Thyroid gland (tissue), 4 donors: ENCODE data around the gene GLIS2. TPM values are rescaled to one million over a fixed set of nuclear protein-coding genes. Genes with fewer than 3 reads are reported as not detected.

Experiments used
- DNase-seq, 2 donors: peaks; one replicate each; pipeline ENCODE4 v3.0.0-alpha.2; 2019
- H3K27ac ChIP-seq, 3 donors: fragments of 200-600 bp; sonication (generic); 1 replicate in 2 of 3; 2 replicates in 1 of 3; pipeline ENCODE4 v1.5.1; 2016 to 2019; ENCODE audit warnings: mild to moderate bottlenecking in 1 of 3, moderate library complexity in 1 of 3
- H3K27me3 ChIP-seq: fragments of 200-600 bp; sonication (generic); one replicate; pipeline ENCODE4 v1.5.1; 2019
- H3K36me3 ChIP-seq, 2 donors: fragments of 200-600 bp; sonication (generic); one replicate each; pipeline ENCODE4 v1.5.1; 2016 to 2019
- H3K4me1 ChIP-seq, 2 donors: fragments of 200-600 bp; sonication (generic); one replicate each; pipeline ENCODE4 v1.5.1; 2017 to 2019
- H3K4me3 ChIP-seq, 3 donors: fragments of 200-600 bp; sonication (generic); replicated peaks in 1 of 3; 1 replicate in 2 of 3; 2 replicates in 1 of 3; pipeline ENCODE4 v1.5.1; 2016; ENCODE audit warnings: mild to moderate bottlenecking in 1 of 3
- H3K9me3 ChIP-seq: fragments of 200-600 bp; sonication (generic); one replicate; pipeline ENCODE4 v1.5.1; 2017
- POLR2A ChIP-seq, 2 donors: fragments of 450-650 bp; IDR thresholded peaks; one replicate each; pipeline ENCODE4 v1.6.1; 2017; ENCODE audit warnings: antibody characterized with exemption in 2 of 2, mild to moderate bottlenecking in 2 of 2, moderate library complexity in 1 of 2
- WGBS, 2 donors: methylation state at CpG; one replicate each; pipeline ENCODE4 v1.1.5; 2017; 5-methylcytosine and 5-hydroxymethylcytosine counted together
- intact Hi-C: fragments of 100-400 bp; cut with DNase I; formaldehyde crosslinking; loops from one replicate; pipeline ENCODE4 v1.15.1; 2023
- total RNA-seq, 4 donors: library from RNA; depleted of rRNA; stranded (reverse); fragments of >200 nt; gene quantifications; one replicate each; pipeline ENCODE4 v1.2.3, GENCODE V29; 2016
- TF ChIP-seq, protein P1 (sequence below), 6 experiments: fragments of 200-600 bp in 3 of 6; fragments of 450-650 bp in 3 of 6; sonication (generic) in 3 of 6; IDR thresholded peaks; one replicate each; pipeline ENCODE4 v1.5.1; 2016 to 2019; ENCODE audit warnings: antibody characterized with exemption in 6 of 6, mild to moderate bottlenecking in 2 of 6, inconsistent platforms in 1 of 6, moderate library complexity in 1 of 6

Gene GLIS2
- total RNA-seq, 4 donors from 2014 or later: 5.5 to 7.6 (median 6.7) TPM

DNA sequence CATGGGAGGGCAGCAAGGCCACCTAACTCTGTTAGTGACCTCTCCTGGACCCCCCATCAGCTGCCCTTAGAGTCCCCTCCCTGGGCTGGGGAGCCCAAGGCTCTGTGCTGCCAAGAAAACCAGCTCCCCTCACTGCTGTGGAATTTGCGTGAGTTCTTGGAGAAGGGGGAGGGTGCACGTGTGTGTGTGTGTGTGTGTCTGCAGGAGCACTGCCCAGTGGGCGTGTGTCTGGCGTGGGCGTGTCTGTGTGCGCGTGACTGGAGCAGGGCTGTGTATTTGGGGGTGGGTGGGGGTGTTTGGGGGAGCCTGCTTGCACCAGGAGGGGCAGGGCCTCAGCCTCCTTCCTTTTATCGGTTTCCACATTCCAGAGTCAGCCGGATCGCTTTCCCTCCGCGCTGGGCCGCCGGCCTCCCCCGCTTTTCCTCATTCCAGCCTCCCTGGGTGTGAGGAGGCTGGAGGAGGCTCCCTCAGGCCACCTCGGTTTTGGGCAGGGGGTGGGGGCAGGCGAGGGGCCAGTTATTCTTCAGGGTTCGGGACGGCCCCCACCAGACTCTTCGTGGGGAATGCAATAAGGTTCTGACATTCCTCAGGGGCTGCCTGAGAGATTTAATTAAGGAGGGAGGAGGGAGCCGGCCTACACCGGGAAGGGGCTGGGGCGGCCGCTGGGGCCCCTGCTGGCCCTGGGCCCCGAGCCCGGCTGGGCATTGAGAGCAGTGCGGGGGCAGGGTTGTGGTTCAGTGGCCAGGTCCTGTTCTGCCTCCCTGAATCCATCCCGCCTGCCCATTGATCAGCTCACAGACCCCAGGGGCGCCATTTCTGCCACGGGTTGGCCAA, 58.3 kb downstream of the GLIS2 start:
- peak; percentile 91 for DNase-seq
- H3K27ac ChIP-seq: peak overlapping the region; percentile 93 to 99 (median 98)
- TF ChIP-seq POLR2A (IDR thresholded peaks at IDR 0.05): no peak
- TF ChIP-seq, protein P1, sequence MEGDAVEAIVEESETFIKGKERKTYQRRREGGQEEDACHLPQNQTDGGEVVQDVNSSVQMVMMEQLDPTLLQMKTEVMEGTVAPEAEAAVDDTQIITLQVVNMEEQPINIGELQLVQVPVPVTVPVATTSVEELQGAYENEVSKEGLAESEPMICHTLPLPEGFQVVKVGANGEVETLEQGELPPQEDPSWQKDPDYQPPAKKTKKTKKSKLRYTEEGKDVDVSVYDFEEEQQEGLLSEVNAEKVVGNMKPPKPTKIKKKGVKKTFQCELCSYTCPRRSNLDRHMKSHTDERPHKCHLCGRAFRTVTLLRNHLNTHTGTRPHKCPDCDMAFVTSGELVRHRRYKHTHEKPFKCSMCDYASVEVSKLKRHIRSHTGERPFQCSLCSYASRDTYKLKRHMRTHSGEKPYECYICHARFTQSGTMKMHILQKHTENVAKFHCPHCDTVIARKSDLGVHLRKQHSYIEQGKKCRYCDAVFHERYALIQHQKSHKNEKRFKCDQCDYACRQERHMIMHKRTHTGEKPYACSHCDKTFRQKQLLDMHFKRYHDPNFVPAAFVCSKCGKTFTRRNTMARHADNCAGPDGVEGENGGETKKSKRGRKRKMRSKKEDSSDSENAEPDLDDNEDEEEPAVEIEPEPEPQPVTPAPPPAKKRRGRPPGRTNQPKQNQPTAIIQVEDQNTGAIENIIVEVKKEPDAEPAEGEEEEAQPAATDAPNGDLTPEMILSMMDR (IDR thresholded peaks at IDR 0.05): no peak
- peaks cover 83 to 96% of the 10 kb centered on the region in 2 donors for H3K4me1 ChIP-seq
- no peaks in the 10 kb centered on the region for H3K36me3 ChIP-seq
- 23 to 50% methylated on average over 16 to 26 of the region's 30 CpGs for WGBS, 2 donors
- H3K9me3 ChIP-seq: no peaks in the 10 kb centered on the region
- H3K4me3 ChIP-seq: peak overlapping the region in 1 of 3 donors; percentile 55
- intact Hi-C loops: no loop called here
- no peaks in the 10 kb centered on the region for H3K27me3 ChIP-seq

DNA sequence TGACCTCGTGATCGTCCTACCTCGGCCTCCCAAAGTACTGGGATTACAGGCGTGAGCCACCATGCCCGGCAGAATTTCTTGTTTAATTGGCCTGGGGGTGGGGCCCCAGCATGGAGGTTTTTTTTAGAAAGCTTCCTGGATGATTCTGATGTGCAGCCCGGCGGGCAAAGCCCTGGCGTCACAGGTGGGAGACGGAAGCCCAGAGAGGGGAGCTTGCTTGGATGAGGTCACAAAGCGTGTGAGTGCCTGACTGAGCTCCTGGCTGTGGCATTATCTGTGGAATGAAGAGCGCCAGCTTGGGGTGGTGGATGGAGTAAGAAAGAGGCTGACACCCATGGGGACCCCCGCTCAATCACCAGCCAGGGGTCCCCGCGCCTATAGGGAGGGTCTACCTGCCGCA, 59.9 kb downstream of the GLIS2 start:
- Histone ChIP-seq H3K27ac (peak overlapping the region; percentile 93 to 99 (median 98)), H3K9me3 (no peaks in the 10 kb centered on the region), H3K4me3 (no peak overlapping the region), H3K4me1 (peaks cover 92 to 96% of the 10 kb centered on the region in 2 donors), H3K27me3 (no peaks in the 10 kb centered on the region), H3K36me3 (no peaks in the 10 kb centered on the region)
- WGBS, 2 donors: 87 to 88% methylated on average over 12 to 15 of the region's 15 CpGs
- DNase-seq: peak; percentile 48
- intact Hi-C loops: no loop called here
- no peak for TF ChIP-seq POLR2A (IDR thresholded peaks at IDR 0.05)
- TF ChIP-seq, protein P1 (IDR thresholded peaks at IDR 0.05): no peak

DNA sequence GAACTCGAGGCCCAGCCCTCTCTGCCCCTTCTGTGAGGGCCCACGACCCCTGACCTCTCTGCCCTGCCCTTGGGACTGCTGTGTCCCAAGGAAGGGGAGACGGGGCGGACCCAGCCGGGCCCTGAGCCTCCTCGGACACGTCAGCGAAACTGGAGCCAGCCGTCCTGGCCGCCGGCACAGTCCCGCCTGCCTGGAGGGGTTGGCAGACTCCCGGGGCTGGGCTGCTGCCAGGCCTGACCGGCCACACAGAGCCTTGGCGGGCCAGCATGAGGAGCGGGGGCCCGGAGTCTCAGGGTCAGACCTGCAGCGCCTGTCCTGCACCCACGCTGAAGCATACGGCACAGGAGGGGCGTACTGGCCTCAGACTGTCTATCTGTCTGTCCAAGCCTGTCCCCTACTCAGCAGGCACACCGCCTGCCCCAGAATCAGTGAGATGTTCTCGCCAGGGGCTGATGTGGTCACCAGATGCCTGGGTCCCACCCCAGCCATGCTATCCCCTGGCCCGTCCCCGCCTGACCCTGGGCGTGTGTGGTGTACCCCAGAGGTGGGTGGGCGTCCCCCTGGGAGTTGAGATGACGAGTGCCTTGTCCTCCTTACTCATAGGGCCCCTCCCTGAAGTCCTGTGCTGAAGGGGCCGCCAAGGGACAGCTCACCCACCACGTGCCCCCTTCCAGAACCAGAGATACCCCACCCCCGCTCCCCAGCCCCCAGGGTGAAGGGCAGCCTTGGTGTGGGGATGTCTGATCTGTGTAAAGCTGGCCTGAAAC, 60.4 kb downstream of the GLIS2 start:
- H3K4me3 ChIP-seq: no peak overlapping the region

DNA sequence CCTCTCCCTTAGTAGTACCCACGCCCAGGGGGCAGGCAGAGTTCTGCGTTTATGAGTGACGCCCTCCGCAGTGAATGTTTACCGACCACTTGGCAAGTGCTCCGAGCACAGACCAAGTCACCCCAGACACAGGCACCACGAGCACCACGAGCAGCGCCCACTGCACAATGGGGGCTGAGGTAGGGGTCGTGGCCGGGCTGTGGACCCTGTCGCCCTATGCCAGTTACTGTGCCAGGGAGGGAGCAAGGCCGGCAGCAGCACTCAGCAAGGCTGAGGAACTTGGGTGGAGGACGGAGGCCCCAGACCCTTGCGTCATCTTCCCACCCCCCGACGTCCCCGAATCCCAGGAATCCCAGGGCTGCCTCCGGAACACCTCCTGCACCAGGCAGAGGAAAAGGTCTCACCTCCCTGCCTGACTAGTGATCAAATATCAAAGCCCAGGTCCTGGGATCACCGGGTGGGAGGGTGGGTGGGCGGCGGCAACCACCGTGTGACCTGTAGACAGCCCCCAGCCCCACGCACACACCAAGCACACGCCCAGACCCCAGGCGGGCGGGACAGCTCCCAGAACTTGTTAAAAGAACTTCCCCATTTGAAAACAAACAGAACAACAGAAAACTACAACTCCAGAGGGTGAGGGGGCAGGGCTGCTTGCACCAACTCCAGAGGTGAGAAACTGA, 61.2 kb downstream of the GLIS2 start:
- no peaks in the 10 kb centered on the region for H3K9me3 ChIP-seq
- no peak overlapping the region for H3K4me3 ChIP-seq
- peak overlapping the region; percentile 93 to 99 (median 98) for H3K27ac ChIP-seq
- H3K27me3 ChIP-seq: no peaks in the 10 kb centered on the region
- peaks cover 0 to 3% of the 10 kb centered on the region in 2 donors for H3K36me3 ChIP-seq
- 77 to 87% methylated on average over 13 to 21 of the region's 27 CpGs for WGBS, 2 donors
- DNase-seq: no peak
- intact Hi-C loops: no loop called here
- TF ChIP-seq, protein P1 (IDR thresholded peaks at IDR 0.05): no peak
- TF ChIP-seq POLR2A (IDR thresholded peaks at IDR 0.05): no peak
- H3K4me1 ChIP-seq: peaks cover 98 to 100% of the 10 kb centered on the region in 2 donors

More for the DNA sequence above, 60.4 kb downstream of the GLIS2 start:
- H3K27me3 ChIP-seq: no peaks in the 10 kb centered on the region
- peak overlapping the region; percentile 93 to 99 (median 98) for H3K27ac ChIP-seq
- no peaks in the 10 kb centered on the region for H3K9me3 ChIP-seq
- H3K36me3 ChIP-seq: no peaks in the 10 kb centered on the region
- H3K4me1 ChIP-seq: peaks cover 92 to 96% of the 10 kb centered on the region in 2 donors
- 20 to 49% methylated on average over 8 to 19 of the region's 31 CpGs for WGBS, 2 donors
- peak in 1 of 2 donors; percentile 32 for TF ChIP-seq POLR2A (IDR thresholded peaks at IDR 0.05)
- TF ChIP-seq, protein P1 (IDR thresholded peaks at IDR 0.05): no peak
- DNase-seq: peak; percentile 97
- intact Hi-C loops: no loop called here
